NCI-H2171 (cell line): ENCODE data around the gene LTBP2.
"Not testable (repeated sequence)": the region's sequence is repeated elsewhere in the genome, so short reads cannot be mapped to it uniquely, and the experiment has no call there.

Experiments
- DNase-seq: peaks from one replicate; lab custom pipeline; 2025; lab: John Stamatoyannopoulos, UW

The LTBP2 gene

DNA sequence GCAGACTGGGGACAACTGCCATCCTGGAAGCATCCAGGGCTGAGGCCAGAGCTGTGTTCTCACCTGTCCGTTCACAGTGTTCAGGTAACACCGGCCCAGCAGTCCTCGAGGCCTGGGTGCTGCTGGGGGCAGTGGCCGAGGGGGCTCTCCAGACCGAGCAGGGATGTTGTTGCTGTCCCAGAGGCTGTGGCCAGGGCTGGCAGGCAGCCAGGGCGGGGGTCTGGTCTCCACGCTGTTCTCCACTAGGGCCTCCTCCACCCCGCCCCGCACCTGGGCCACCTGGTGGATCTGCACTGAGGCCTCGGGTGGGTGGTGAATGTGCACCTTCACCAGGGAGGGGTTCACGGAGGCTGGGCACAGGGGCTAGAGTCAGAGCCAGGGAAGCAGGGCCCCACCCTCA, 61.0 kb downstream of the LTBP2 start:
- DNase-seq = no peak

GRCh38 chr14:74550071-74550470, 62.0 kb downstream of the LTBP2 start:
- no peak for DNase-seq

GRCh38 chr14:74549588-74549987, 62.4 kb downstream of the LTBP2 start:
- DNase-seq = no peak

DNA sequence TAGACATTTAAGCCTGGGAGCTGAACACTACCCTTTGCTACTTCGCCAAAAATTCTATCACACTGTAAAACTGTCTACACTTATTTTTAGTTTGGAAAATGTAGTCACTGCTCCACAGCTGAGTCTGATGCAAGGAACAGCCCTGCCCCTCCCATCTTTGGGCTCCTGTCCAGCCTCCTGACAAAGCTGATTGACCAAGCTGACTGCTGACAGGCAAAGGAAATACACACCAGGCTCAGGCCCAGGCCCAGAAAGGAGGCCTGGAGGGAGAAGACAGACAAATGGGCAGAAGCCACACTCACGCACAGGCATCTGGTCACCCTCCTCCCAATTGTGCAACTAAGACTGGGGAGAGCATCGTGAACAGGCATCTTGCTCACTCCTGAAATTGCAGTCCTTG, 63.2 kb downstream of the LTBP2 start:
- no peak for DNase-seq

DNA sequence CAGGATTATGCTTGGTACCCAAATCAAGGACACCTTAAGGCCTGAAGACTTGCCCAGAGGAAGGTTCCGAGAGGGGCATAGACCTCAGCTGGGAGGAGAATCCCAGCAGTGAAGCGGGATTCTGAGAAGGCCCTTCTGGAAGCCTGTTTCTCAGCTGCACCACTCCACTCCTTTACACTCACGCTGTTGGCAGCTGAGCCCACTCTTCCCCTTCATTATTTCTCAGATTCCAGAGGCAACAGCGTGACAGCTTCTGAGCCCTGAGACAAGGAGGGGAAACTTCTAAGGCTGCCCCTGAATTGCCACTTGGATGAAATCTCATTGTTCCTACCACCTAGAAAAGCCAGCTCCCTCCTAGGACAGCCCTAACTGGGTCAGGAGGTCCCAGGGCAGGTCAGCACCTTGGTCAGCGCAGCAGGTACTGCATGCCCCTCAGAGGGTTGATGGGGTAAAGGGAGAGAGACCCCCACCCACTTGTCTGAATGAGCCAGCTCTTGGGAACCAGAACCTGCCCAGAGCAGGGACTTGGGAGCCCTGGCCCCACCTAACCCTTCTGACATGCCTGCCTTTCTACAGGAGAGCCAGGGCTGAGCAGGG, 64.6 kb downstream of the LTBP2 start:
- no peak for DNase-seq

GRCh38 chr14:74546416-74546815, 65.6 kb downstream of the LTBP2 start:
- DNase-seq = no peak

- no peak for DNase-seq
These were observed 66.7 kb downstream of the LTBP2 start for GRCh38 chr14:74545386-74545785.

DNA sequence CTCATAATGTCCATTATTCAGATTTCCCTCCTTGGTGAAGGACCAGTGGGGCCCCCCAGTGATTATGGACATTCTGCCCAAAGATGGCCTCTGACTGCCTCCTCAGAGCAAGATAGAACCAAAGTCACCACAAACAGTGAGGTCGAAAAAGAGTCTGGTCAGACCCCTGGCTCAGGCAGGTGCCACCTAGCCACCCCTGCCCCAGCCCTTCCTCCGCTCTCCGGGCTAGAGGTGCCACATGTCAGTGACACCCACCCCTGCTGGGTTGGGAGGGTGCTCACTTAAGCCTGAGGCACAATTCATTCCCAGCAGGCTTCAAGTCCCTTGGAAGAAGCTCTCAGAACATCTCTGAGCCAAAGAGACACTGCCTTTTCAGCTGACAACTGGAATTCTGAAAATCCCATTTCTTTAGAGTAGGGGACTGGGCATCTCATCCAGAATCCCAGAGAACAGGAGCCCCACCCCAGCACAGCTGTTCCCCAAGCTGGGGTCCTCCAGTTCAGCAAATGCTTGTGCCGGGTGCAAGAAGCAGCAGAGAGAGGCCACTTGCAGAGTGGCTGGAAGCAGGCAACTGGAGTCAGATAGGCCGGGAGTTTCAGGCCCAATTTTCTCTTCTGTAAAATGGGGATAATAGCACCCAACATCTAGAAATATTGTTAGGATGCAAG, 68.1 kb downstream of the LTBP2 start:
- DNase-seq = no peak

DNA sequence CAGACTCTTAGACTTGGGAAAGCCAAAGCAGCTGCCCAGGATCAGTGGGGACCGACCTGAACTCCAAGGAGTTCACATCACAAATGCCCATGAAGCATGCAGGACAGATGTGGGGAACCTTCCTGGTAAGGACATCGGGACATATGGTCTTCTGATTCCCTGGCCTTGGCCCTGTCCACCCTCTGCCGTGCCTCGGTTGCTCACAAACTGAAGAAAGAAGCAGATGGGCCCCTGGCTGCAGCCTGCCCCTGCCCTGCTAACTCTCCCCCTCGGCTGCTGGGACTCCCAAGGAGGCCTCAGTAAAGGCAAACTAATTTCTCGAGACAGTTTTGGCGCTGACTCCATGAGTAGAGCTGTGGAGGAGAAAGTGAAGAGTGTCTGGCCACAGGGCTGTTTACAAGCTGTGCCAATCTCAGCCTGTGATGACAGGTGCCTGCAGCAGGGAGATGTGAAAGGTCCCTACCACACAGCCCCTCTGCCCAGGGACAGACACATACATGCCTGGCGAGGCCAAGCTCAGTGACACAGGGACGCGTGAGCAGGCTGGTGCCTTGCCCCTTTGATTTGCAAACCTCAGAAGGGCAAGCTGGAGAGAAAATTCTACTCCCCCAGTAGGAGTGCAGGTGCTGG, 69.9 kb downstream of the LTBP2 start:
- no peak for DNase-seq

- no peak for DNase-seq
These were observed 70.8 kb downstream of the LTBP2 start for GRCh38 chr14:74541225-74541624.

- no peak for DNase-seq
These were observed 72.5 kb downstream of the LTBP2 start for GRCh38 chr14:74539503-74539902.

- no peak for DNase-seq
These were observed 73.3 kb downstream of the LTBP2 start for GRCh38 chr14:74538411-74539391.

GRCh38 chr14:74536336-74536735, 75.7 kb downstream of the LTBP2 start:
- not testable (repeated sequence) for DNase-seq

DNA sequence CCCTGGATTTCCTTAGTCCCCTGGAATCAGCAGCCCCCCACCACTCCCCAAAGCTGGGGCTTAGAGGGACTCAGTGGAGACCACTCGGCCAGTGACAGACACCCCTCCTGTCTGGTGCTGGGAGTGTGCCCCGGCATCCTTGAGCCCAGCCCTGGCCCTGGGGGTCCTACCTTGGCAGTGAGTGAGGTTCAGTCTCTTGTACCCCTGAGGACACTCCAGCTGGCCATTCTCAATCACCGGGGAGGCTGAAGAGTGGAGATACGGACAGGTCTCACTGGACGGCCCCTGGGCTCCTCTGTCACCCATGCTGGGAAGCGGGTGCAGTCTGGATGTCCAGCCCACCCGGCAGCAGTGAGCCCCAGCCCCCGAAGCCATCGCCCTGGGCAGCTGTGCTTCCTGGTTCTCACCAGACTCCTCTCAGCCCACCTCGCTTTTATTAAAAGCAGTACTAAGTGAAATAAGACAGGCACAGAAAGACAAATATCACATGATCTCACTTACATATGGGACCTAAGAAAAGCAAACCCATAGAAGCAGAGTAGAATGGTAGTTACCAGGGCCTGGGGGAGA, 76.2 kb downstream of the LTBP2 start:
- no peak for DNase-seq

DNA sequence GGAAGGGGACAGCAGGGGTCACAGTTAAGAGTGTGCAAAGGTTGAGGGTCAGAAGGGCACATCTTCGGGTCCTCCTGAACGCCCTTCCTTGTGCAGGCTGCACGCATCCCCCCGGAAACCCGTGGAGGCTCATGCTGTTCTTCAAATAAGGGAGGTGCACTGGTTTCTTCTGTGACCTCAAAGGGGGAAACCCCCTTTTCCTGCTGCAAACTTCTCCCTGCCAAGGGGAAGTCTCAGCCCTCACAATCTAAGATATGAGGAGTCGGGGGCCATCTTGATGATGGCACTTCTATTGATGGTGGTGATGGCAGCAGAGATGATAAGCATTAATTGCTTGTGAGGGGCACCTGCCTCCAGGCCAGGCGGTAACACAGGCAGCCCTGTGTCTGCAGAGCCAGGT, 78.5 kb downstream of the LTBP2 start:
- no peak for DNase-seq

DNA sequence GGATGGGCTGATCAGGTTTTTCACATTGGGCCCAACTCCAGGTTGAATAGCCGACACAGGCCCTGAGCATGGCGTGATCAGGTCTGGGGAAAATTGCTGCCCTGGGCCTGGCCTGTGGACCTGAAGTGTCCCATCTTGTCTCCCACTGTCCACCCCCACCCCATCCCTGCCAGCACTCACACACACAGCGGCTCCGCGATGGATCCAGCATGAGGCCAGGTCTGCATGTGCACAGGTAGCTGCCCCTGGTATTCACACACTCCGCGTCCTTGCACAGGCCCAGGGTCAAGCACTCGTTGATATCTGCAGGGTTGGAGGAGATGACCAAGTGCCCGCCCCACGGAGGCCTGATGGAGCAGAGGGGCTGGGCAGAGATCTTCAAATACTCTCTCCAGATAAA, 79.8 kb downstream of the LTBP2 start:
- DNase-seq = no peak

- no peak for DNase-seq
These were observed 80.6 kb downstream of the LTBP2 start for GRCh38 chr14:74531467-74531866.

DNA sequence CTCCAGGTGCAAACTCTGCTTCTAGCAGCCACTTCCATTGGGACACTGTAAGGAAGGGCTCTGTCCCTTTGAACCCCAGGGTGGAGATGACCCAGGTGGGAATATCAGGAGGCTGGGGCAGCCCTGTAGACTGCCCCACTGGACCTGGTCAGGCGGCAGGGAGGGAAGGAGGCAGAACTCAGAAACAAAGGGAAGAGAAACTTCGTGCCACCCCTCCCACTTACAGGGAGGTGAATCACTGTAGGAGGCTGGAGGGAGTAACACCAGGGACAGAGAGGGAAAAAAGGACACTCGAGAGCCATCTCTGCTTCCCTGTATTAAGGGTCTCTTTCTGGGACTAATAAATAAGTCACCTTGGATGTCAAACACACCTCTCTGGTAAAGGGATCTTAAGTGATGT, 81.0 kb downstream of the LTBP2 start:
- no peak for DNase-seq

DNA sequence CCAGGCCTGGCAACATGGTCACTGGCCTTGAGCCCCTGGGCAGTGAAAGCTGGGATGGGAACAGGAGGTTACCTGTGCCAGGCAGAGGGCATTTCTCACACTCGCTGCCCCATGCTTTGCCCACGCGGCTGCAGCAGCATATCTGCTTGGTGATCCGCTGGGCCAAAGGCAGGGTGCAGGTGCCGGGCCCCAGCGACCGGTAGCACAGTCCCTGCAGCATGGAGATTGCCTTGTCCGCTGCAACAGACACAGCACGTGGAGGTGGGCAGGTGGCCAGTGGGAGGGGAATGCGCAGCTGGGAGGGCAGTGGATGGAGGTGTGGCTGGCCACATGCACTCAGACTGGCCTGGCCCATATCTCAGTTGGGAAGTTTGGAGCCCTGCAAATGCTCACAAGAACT, 83.2 kb downstream of the LTBP2 start:
- no peak for DNase-seq

DNA sequence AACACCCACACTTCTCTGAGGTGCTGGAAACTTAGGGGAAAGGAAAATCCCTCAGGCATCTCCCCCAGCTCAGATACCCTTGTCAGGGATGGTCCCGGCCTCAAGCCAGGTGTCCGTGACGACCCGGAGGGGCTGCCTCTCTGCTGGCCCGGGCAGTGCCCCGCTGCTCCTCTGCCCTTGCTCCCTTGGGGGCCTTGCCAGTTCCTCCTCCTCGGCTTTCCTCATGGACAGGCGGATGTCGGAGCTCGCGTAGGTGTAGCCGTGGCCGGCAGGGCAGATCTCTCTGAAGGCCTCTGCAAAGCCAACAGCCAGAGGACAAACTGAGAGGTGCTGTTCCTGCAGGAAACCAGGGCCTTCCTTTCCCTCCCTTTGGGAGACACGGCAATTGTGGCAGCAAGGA, 83.6 kb downstream of the LTBP2 start:
- no peak for DNase-seq

DNA sequence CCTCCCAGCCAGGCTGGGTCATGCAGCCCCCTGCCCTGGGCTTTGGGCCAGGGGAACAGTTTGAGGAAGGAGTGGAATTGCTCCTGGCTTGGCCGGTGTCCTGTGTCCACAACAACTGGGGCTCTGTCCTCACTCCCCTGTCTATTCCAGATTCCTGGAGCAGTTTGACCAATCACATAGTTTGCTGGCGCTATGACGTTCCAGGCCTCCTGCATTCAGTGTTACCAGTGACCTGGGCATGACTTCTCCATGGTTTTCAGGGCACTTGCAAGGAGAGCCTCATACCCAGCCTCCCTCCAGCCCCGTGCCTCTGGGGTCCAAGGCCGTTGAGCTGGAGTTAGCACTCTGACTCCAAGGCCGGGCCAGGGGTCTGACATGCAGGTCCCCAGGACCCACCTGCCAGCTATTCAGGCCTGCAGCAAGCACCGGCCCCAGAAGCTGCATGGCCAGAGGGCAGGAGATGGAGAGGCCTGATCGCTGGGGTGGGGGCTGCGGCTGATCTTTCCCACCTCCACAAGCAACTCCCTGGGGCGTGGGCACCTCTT, 84.2 kb downstream of the LTBP2 start:
- DNase-seq = no peak
